HL-60 (cell line): ENCODE results near the gene ARHGAP26.

Experiments used
- CTCF ChIP-seq: IDR thresholded peaks from one replicate; pipeline ENCODE4 v1.5.1; 2011; ENCODE audit warnings: low read length, control low read depth, inconsistent platforms; ENCODE audit not compliant: insufficient read depth
- POLR2AphosphoS5 ChIP-seq: IDR thresholded peaks from 2 replicates; pipeline ENCODE4 v1.6.1; 2012; ENCODE audit warnings: low read depth
- REST ChIP-seq: IDR thresholded peaks from 2 replicates; pipeline ENCODE4 v1.6.1; 2012; ENCODE audit warnings: low read depth; ENCODE audit not compliant: insufficient replicate concordance

- TF ChIP-seq CTCF (no peak), POLR2AphosphoS5 (no peak), REST (no peak)
Observed at GRCh38 chr5:142981886-142982820, 212.0 kb downstream of the ARHGAP26 start.
